Measurements from ENCODE around the gene PSMB3.
A peak's percentile ranks its signal among the peaks of the same experiment; 100 is the strongest.

DNA sequence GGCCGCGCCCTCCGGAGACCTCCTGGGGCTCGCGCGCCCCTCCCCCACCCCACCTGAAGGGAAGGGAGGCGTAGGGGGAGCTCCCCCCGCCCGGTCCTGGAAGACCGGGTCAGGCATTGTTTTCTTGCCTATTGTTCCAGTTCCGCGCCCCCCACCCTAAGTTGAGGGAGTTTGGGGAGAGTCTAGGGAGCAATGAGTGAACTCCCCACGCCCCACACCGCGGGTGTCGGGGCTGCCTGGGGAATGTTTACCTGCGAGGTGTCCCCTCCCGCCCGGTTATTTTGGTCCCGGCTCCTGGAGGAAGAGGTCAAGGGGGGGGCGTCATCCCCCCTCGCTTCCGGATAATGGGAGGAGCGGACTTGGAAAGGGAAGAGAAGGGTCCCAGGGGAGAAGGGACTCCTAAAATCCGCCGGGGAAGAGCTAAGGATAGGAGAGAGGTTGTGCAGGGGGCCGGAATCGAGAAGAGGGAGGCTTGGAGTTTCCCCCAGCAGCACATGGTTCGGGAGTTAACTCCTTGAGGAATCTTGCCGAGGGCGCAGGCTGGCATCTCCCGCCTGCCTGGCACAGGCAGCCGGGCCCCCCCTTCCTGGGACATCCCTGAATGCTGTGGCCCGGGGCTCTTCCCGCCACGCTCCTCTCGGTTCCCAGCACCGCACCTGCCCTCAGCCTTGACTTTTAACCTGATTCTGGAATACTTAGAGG, 46.6 kb upstream of the PSMB3 start:
- TF ChIP-seq, protein P1, sequence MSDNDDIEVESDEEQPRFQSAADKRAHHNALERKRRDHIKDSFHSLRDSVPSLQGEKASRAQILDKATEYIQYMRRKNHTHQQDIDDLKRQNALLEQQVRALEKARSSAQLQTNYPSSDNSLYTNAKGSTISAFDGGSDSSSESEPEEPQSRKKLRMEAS (IDR thresholded peaks at IDR 0.05; ENCODE audit: low read depth): peak; percentile 66
- TF ChIP-seq YY1 (IDR thresholded peaks at IDR 0.05; ENCODE audit: low read depth) (0 out of 2 replicates have a peak, but pooled peaks have one; percentile 9), REST (IDR thresholded peaks at IDR 0.05; ENCODE audit: low read depth, low read length) (no peak), CTCF (IDR thresholded peaks at IDR 0.05) (no peak), RAD21 (IDR thresholded peaks at IDR 0.05; ENCODE audit: low read length) (no peak), EP300 (IDR thresholded peaks at IDR 0.05; ENCODE audit: borderline replicate concordance in 1 of 2, low read depth in 1 of 2, low read length in 1 of 2) (no peak)
- TF ChIP-seq, protein P2, sequence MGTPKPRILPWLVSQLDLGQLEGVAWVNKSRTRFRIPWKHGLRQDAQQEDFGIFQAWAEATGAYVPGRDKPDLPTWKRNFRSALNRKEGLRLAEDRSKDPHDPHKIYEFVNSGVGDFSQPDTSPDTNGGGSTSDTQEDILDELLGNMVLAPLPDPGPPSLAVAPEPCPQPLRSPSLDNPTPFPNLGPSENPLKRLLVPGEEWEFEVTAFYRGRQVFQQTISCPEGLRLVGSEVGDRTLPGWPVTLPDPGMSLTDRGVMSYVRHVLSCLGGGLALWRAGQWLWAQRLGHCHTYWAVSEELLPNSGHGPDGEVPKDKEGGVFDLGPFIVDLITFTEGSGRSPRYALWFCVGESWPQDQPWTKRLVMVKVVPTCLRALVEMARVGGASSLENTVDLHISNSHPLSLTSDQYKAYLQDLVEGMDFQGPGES (IDR thresholded peaks at IDR 0.05; ENCODE audit: low read depth, low read length): no peak

Data from SK-N-SH (cell line).